NCI-H2227 (cell line): Measurements from ENCODE around the gene LEMD2.
"Not testable (repeated sequence)": the region's sequence is repeated elsewhere in the genome, so short reads cannot be mapped to it uniquely, and the experiment has no call there.

Source experiments
- DNase-seq: peaks from one replicate; lab custom pipeline; 2025; ENCODE audit not compliant: unreplicated experiment; lab: John Stamatoyannopoulos, UW

LEMD2 gene

GRCh38 chr6:33788694-33789549, at the start of gene LEMD2:
TSS of gene LEMD2 (minus strand) at chr6:33789130. CDS start at chr6:33789116, 14 bp downstream.
- DNase-seq = peak; percentile 96

- DNase-seq = peak; percentile 47
Observed at GRCh38 chr6:33837971-33838665, 49.2 kb upstream of the LEMD2 start.

- DNase-seq = no peak
Observed at GRCh38 chr6:33836806-33837469, 48.0 kb upstream of the LEMD2 start.

- DNase-seq = no peak
Observed at GRCh38 chr6:33834401-33835392, 45.8 kb upstream of the LEMD2 start.

GRCh38 chr6:33833599-33833998, 44.7 kb upstream of the LEMD2 start:
- DNase-seq = no peak

GRCh38 chr6:33832831-33833230, 43.9 kb upstream of the LEMD2 start:
- DNase-seq = not testable (repeated sequence)

- not testable (repeated sequence) for DNase-seq
Observed at GRCh38 chr6:33831725-33832124, 42.8 kb upstream of the LEMD2 start.

- no peak for DNase-seq
Observed at GRCh38 chr6:33830635-33831240, 41.8 kb upstream of the LEMD2 start.

GRCh38 chr6:33828764-33829731, 40.1 kb upstream of the LEMD2 start:
- no peak for DNase-seq

- DNase-seq = no peak
Observed at GRCh38 chr6:33828452-33828763, 39.5 kb upstream of the LEMD2 start.

GRCh38 chr6:33827546-33828451, 38.9 kb upstream of the LEMD2 start:
- no peak for DNase-seq

GRCh38 chr6:33826537-33826936, 37.6 kb upstream of the LEMD2 start:
- DNase-seq = peak; percentile 38

- DNase-seq = peak; percentile 36
Observed at GRCh38 chr6:33824461-33825154, 35.7 kb upstream of the LEMD2 start.

GRCh38 chr6:33823806-33824205, 34.9 kb upstream of the LEMD2 start:
- no peak for DNase-seq

- DNase-seq = peak; percentile 18
Observed at GRCh38 chr6:33822575-33823395, 33.9 kb upstream of the LEMD2 start.

- DNase-seq = no peak
Observed at GRCh38 chr6:33820784-33821520, 32.0 kb upstream of the LEMD2 start.
